Activated CD8-positive, alpha-beta T cell treated with anti-CD3 and anti-CD28 coated beads for 36 hours (primary cell): ENCODE measurements around the gene FUT9. TPM values are rescaled to one million over a fixed set of nuclear protein-coding genes. Genes with fewer than 3 reads are reported as not detected.

Experiments
- ATAC-seq: fragments of 200-7000 bp; cut with Tn5 transposase; one replicate; pipeline ENCODE4 v1.10.0; 2021; ENCODE audit warnings: mild to moderate bottlenecking, moderate library complexity
- CTCF ChIA-PET: fragments of 350-600 bp; sonication (Branson Sonifier 250); formaldehyde crosslinking; loops from one replicate; lab custom pipeline; 2021; ENCODE audit warnings: antibody characterized with exemption; lab: Charles Lee
- POLR2A ChIA-PET: fragments of 350-600 bp; sonication (Branson Sonifier 250); formaldehyde crosslinking; loops from one replicate; lab custom pipeline; 2021; ENCODE audit warnings: antibody characterized with exemption; lab: Charles Lee
- DNase-seq: peaks from one replicate; pipeline ENCODE4 v3.0.0-alpha.2; 2020
- H3K27ac Mint-ChIP-seq: one replicate; pipeline ENCODE4 v1.8.0; 2021; ENCODE audit warnings: mild to moderate bottlenecking, mixed read lengths
- H3K27me3 Mint-ChIP-seq: one replicate; pipeline ENCODE4 v1.8.0; 2021; ENCODE audit warnings: mixed read lengths
- H3K36me3 Mint-ChIP-seq: one replicate; pipeline ENCODE4 v1.8.0; 2021; ENCODE audit warnings: low read depth, mixed read lengths
- H3K4me1 Mint-ChIP-seq: one replicate; pipeline ENCODE4 v1.8.0; 2021; ENCODE audit warnings: low read depth, mixed read lengths
- H3K4me3 Mint-ChIP-seq: one replicate; pipeline ENCODE4 v1.8.0; 2021; ENCODE audit warnings: mild to moderate bottlenecking, moderate library complexity, mixed read lengths
- H3K9me3 Mint-ChIP-seq: one replicate; pipeline ENCODE4 v1.8.0; 2021; ENCODE audit warnings: mixed read lengths
- CTCF ChIP-seq: fragments of 200-600 bp; IDR thresholded peaks from one replicate; pipeline ENCODE4 v1.8.0; 2022; ENCODE audit warnings: antibody characterized with exemption, mild to moderate bottlenecking
- intact Hi-C: fragments of 100-400 bp; cut with micrococcal nuclease; formaldehyde crosslinking; loops from one replicate; pipeline ENCODE4 v1.10.0; 2022
- total RNA-seq, 2 experiments: library from RNA; stranded (reverse); gene quantifications; one replicate each; pipeline ENCODE4 v1.2.3, GENCODE V29; 2021

FUT9 gene
- total RNA-seq, 2 experiments from 2014 or later = not detected

GRCh38 chr6:96152114-96152708, 136.4 kb downstream of the FUT9 start:
- ATAC-seq (no peak), DNase-seq (no peak)
- Mint-ChIP-seq H3K4me3 (no peak overlapping the region), H3K9me3 (no peaks in the 10 kb centered on the region), H3K27me3 (no peaks in the 10 kb centered on the region), H3K4me1 (peaks cover 2% of the 10 kb centered on the region), H3K36me3 (no peaks in the 10 kb centered on the region), H3K27ac (no peak overlapping the region)
- no peak for TF ChIP-seq CTCF
- ChIA-PET POLR2A (no interaction called here), CTCF (no interaction called here)
- intact Hi-C loops = no loop called here

- POLR2A ChIA-PET = no interaction called here
These were observed 138.0 kb downstream of the FUT9 start for GRCh38 chr6:96153775-96154174.

GRCh38 chr6:96156425-96156824, 140.7 kb downstream of the FUT9 start:
- TF ChIP-seq CTCF = no peak
- ChIA-PET POLR2A (no interaction called here), CTCF (no interaction called here)
- intact Hi-C loops = no loop called here
- H3K4me1 Mint-ChIP-seq = peaks cover 2% of the 10 kb centered on the region
- no peaks in the 10 kb centered on the region for H3K27me3 Mint-ChIP-seq
- H3K4me3 Mint-ChIP-seq = no peak overlapping the region
- ATAC-seq (no peak), DNase-seq (no peak)
- no peak overlapping the region for H3K27ac Mint-ChIP-seq
- H3K36me3 Mint-ChIP-seq = no peaks in the 10 kb centered on the region
- H3K9me3 Mint-ChIP-seq = no peaks in the 10 kb centered on the region

More at GRCh38 chr6:96153775-96154174, 138.0 kb downstream of the FUT9 start:
- no peak for TF ChIP-seq CTCF
- ATAC-seq (no peak), DNase-seq (no peak)
- intact Hi-C loops = no loop called here
- H3K36me3 Mint-ChIP-seq = no peaks in the 10 kb centered on the region
- no peaks in the 10 kb centered on the region for H3K9me3 Mint-ChIP-seq
- H3K4me3 Mint-ChIP-seq = no peak overlapping the region
- no peaks in the 10 kb centered on the region for H3K27me3 Mint-ChIP-seq
- no peak overlapping the region for H3K27ac Mint-ChIP-seq
- CTCF ChIA-PET = no interaction called here
- peaks cover 2% of the 10 kb centered on the region for H3K4me1 Mint-ChIP-seq

GRCh38 chr6:96157018-96157565, 141.3 kb downstream of the FUT9 start:
- no peaks in the 10 kb centered on the region for H3K9me3 Mint-ChIP-seq
- no peaks in the 10 kb centered on the region for H3K27me3 Mint-ChIP-seq
- H3K36me3 Mint-ChIP-seq = no peaks in the 10 kb centered on the region
- intact Hi-C loops = no loop called here
- DNase-seq (no peak), ATAC-seq (no peak)
- H3K4me1 Mint-ChIP-seq = peaks cover 2% of the 10 kb centered on the region
- H3K4me3 Mint-ChIP-seq = no peak overlapping the region
- no peak for TF ChIP-seq CTCF
- ChIA-PET POLR2A (no interaction called here), CTCF (no interaction called here)
- H3K27ac Mint-ChIP-seq = no peak overlapping the region

- no peak for DNase-seq
- no peak overlapping the region for H3K27ac Mint-ChIP-seq
- H3K27me3 Mint-ChIP-seq = no peaks in the 10 kb centered on the region
- POLR2A ChIA-PET = no interaction called here
- no peak for TF ChIP-seq CTCF
- no peaks in the 10 kb centered on the region for H3K36me3 Mint-ChIP-seq
- no peaks in the 10 kb centered on the region for H3K4me1 Mint-ChIP-seq
- no peak overlapping the region for H3K4me3 Mint-ChIP-seq
- no peaks in the 10 kb centered on the region for H3K9me3 Mint-ChIP-seq
- intact Hi-C loops = no loop called here
- CTCF ChIA-PET = no interaction called here
- no peak for ATAC-seq
These were observed 146.9 kb downstream of the FUT9 start for GRCh38 chr6:96162711-96163120.
